Kidney (tissue), 14 donors: ENCODE measurements around the gene SMTNL2. TPM values are rescaled to one million over a fixed set of nuclear protein-coding genes. Genes with fewer than 3 reads are reported as not detected.
A peak's percentile ranks its signal among the peaks of the same experiment; 100 is the strongest.

Source experiments
- DNase-seq, 5 donors: peaks; one replicate each; pipeline ENCODE4 v3.0.0-alpha.2; 2013 to 2020
- FAIRE-seq: peaks from 2 replicates; lab custom pipeline; 2012; peaks lifted over from hg19 to GRCh38; lab: Jason Lieb, UNC
- H3K27ac ChIP-seq, 2 donors: one replicate each; pipeline ENCODE4 v1.7.0; 2013; ENCODE audit warnings: low read depth in 2 of 2, low read length in 2 of 2, inconsistent platforms in 1 of 2
- H3K27me3 ChIP-seq: one replicate; pipeline ENCODE4 v1.7.1; 2013; ENCODE audit warnings: low read length, inconsistent platforms; ENCODE audit not compliant: control insufficient read depth, insufficient read depth
- H3K36me3 ChIP-seq, 3 donors: one replicate each; pipeline versions ENCODE4 v1.7.0 to v1.7.1; 2013; ENCODE audit warnings: low read length in 3 of 3, control low read depth in 1 of 3, inconsistent platforms in 1 of 3; ENCODE audit not compliant: insufficient read depth in 3 of 3, control insufficient read depth in 2 of 3
- H3K4me1 ChIP-seq, 3 donors: one replicate each; pipeline versions ENCODE4 v1.7.0 to v1.7.1; 2013; ENCODE audit warnings: low read length in 3 of 3, inconsistent platforms in 1 of 3, low read depth in 1 of 3; ENCODE audit not compliant: control insufficient read depth in 2 of 3, insufficient read depth in 2 of 3
- H3K4me3 ChIP-seq, 3 donors: one replicate each; pipeline versions ENCODE4 v1.7.0 to v1.8.1; 2013; ENCODE audit warnings: low read length in 3 of 3, control low read depth in 1 of 3, inconsistent platforms in 1 of 3
- H3K9ac ChIP-seq, 3 donors: one replicate each; pipeline versions ENCODE4 v1.7.0 to v1.7.1; 2013; ENCODE audit warnings: low read length in 3 of 3, control low read depth in 1 of 3, inconsistent platforms in 1 of 3
- H3K9me3 ChIP-seq, 3 donors: one replicate each; pipeline versions ENCODE4 v1.7.0 to v1.7.1; 2013; ENCODE audit warnings: low read length in 3 of 3, control low read depth in 1 of 3, inconsistent platforms in 1 of 3; ENCODE audit not compliant: control insufficient read depth in 2 of 3, insufficient read depth in 1 of 3
- intact Hi-C: fragments of 100-400 bp; cut with DNase I; formaldehyde crosslinking; loops from one replicate; pipeline ENCODE4 v1.11.1; 2022
- polyA plus RNA-seq: library from polyadenylated mRNA; stranded (reverse); fragments of 350-450 nt; fragmentation: Illumina TruSeq; extraction: RNeasy Lipid Tissue Mini Kit (QIAGEN cat#74804); gene quantifications from one replicate; pipeline ENCODE4 v1.2.3, GENCODE V29; 2014; ENCODE audit warnings: low read depth, low replicate concordance; ENCODE audit not compliant: insufficient read depth
- total RNA-seq: library from RNA; stranded (reverse); fragmentation: NEBNext Ultra II Directional; extraction: Animal tissue kit (Norgen Biotek cat#: 25700); gene quantifications from one replicate; pipeline ENCODE4 v1.2.1, GENCODE V29; 2021
- TF ChIP-seq, protein P1 (sequence below): IDR thresholded peaks from 3 replicates; pipeline ENCODE4 v1.5.1; 2012; ENCODE audit warnings: mild to moderate bottlenecking, moderate library complexity, borderline replicate concordance; ENCODE audit not compliant: insufficient read depth; ENCODE audit errors: extremely low read depth
- donor health status: control.
- donor health status: control.
- donor health status: control.
- donor health status: control.
- donor health status: control.
- donor health status: DM: yes; HTN: yes; CAD: no.
- donor health status: Normal renal cell carcinoma (clear cell type).

The SMTNL2 gene
- total and polyA plus RNA-seq, 2 donors from 2014 or later = 25.6 to 58.1 TPM

DNA sequence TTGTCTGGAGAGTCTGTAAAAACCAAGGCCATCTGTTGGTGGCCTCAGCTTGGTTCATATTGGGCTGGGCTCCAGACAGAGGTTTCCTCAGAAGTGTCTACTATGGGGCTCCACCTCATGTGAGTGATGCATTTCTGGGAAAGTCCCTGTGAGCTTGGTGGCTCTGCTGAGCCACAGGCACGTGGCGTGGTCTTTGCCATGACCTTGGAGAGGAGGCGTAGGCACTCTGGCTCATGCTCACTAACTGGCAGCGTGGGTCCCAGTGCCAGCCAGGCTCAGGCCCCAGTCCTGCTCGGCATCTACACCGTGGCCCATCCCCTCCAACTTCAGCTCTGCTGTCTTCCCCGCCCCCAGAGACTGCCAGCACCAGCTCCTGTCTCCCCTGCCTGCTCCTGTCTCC lies 10.7 kb upstream of the SMTNL2 start:
- Histone ChIP-seq H3K36me3 (no peaks in the 10 kb centered on the region), H3K4me3 (no peak overlapping the region), H3K27me3 (no peaks in the 10 kb centered on the region), H3K4me1 (peaks cover 0 to 20% (median 19%) of the 10 kb centered on the region in 3 donors), H3K27ac (peak overlapping the region; percentile 81 to 89), H3K9ac (no peak overlapping the region), H3K9me3 (no peaks in the 10 kb centered on the region)
- TF ChIP-seq, protein P1, sequence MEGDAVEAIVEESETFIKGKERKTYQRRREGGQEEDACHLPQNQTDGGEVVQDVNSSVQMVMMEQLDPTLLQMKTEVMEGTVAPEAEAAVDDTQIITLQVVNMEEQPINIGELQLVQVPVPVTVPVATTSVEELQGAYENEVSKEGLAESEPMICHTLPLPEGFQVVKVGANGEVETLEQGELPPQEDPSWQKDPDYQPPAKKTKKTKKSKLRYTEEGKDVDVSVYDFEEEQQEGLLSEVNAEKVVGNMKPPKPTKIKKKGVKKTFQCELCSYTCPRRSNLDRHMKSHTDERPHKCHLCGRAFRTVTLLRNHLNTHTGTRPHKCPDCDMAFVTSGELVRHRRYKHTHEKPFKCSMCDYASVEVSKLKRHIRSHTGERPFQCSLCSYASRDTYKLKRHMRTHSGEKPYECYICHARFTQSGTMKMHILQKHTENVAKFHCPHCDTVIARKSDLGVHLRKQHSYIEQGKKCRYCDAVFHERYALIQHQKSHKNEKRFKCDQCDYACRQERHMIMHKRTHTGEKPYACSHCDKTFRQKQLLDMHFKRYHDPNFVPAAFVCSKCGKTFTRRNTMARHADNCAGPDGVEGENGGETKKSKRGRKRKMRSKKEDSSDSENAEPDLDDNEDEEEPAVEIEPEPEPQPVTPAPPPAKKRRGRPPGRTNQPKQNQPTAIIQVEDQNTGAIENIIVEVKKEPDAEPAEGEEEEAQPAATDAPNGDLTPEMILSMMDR = no peak
- intact Hi-C loops = no loop called here
- FAIRE-seq = no peak
- peak in 2 of 5 donors; percentile 31 to 56 for DNase-seq

DNA sequence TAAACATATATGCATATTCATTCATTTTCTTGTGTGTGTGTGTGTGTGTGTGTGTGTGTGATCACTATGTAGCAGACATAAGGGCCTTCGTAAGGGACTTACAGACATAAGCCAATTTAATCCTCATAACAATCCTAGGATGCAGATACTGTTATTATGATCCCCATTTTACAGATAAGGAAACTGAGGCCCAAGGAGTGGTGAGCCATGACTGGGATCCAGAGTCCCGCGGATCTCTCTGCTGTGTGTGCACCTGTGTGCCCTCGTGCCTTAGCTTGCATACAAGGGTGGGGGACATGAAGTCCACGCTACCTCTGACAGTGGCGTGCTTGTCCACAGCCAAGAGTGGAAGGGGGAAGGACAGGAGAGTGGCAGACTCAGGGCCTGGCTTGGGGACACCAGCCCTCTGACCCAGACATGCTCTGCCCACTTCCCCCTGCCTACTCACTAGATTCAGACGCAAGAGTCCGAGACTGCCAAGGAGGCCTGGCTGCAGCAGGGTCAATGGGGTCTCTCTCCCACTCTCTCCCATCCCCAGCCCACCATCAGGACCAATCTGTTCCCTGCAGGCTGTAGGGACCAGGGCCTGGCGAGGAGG lies 9.8 kb upstream of the SMTNL2 start:
- FAIRE-seq = no peak
- TF ChIP-seq, protein P1 = no peak
- Histone ChIP-seq H3K4me3 (no peak overlapping the region), H3K27ac (peak overlapping the region; percentile 81 to 89), H3K36me3 (no peaks in the 10 kb centered on the region), H3K27me3 (no peaks in the 10 kb centered on the region), H3K4me1 (peaks cover 0 to 20% (median 19%) of the 10 kb centered on the region in 3 donors), H3K9ac (no peak overlapping the region), H3K9me3 (no peaks in the 10 kb centered on the region)
- intact Hi-C loops = no loop called here
- peak in 1 of 5 donors; percentile 37 for DNase-seq

DNA sequence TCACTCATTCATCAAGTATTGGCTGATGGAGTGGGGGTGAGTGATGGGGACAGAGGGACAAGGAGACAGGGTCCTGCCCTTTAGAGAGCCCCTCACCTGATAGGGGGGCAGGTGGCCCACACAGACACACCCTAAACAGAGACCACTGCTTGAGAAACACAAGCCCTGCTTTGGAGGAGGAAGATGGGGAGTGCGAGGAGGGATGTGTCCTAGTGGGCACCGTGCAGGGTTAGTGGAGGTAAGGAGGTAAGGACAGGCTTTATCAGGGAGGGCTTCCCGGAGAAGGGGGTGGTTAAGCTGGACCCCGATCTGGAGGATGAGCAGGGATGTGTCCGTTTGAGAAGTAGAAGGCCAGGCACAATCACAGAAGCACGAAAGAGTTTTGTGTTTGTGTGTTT lies 8.2 kb upstream of the SMTNL2 start:
- TF ChIP-seq, protein P1 = no peak
- H3K36me3 ChIP-seq = no peaks in the 10 kb centered on the region
- H3K27me3 ChIP-seq = no peaks in the 10 kb centered on the region
- peak overlapping the region in 1 of 3 donors; percentile 22 for H3K9ac ChIP-seq
- peak overlapping the region in 1 of 3 donors; percentile 6 for H3K4me3 ChIP-seq
- intact Hi-C loops = no loop called here
- peak overlapping the region; percentile 73 to 81 for H3K27ac ChIP-seq
- peak in 1 of 5 donors; percentile 53 for DNase-seq
- FAIRE-seq = no peak
- H3K9me3 ChIP-seq = no peaks in the 10 kb centered on the region
- H3K4me1 ChIP-seq = peaks cover 0 to 21% (median 19%) of the 10 kb centered on the region in 3 donors
